HCT116 (cell line): ENCODE measurements around the gene SRGAP1. TPM values are rescaled to one million over a fixed set of nuclear protein-coding genes. Genes with fewer than 3 reads are reported as not detected.
"Not testable (repeated sequence)": the region's sequence is repeated elsewhere in the genome, so short reads cannot be mapped to it uniquely, and the experiment has no call there.

Experiments used
- ATAC-seq: fragments of 200-7000 bp; cut with Tn5 transposase; 2 replicates; pipeline ENCODE4 v1.9.1; 2020; ENCODE audit warnings: mild to moderate bottlenecking, moderate library complexity
- BruUV-seq: library from RNA; stranded (reverse); fragments of 400-500 nt; replicated peaks from 2 replicates; lab custom pipeline; 2021; lab: Mats Ljungman, UMichigan
- CTCF ChIA-PET: fragments of 300-600 bp; sonication (Branson Sonifier 250); formaldehyde crosslinking; loops from one replicate; lab custom pipeline; 2021; ENCODE audit warnings: antibody characterized with exemption; lab: Charles Lee
- POLR2A ChIA-PET: fragments of 300-600, 350-600 bp; sonication (Branson Sonifier 250); formaldehyde crosslinking; loops from one replicate; lab custom pipeline; 2021; ENCODE audit warnings: antibody characterized with exemption; lab: Charles Lee
- RAD21 ChIA-PET, 2 experiments: fragments of 300-600 bp; sonication (Branson Sonifier 250); formaldehyde crosslinking; loops; one replicate each; lab custom pipeline; 2023; ENCODE audit warnings: low total read pairs in 2 of 2; ENCODE audit not compliant: uncharacterized antibody in 2 of 2, unreplicated experiment in 2 of 2, low non-redundant PET in 1 of 2; lab: Charles Lee
- DNase-seq: peaks from one replicate; pipeline ENCODE4 v3.0.0-alpha.2; 2010; ENCODE audit warnings: low read depth, low spot score
- H2AFZ ChIP-seq: fragments of 200-600 bp; shearing (Covaris generic), sonication (generic); 2 replicates; pipeline ENCODE4 v1.6.1; 2017; ENCODE audit warnings: low read depth, mixed run types, mixed read lengths, antibody characterized with exemption, low read length; ENCODE audit not compliant: poor library complexity, severe bottlenecking
- H3K27ac ChIP-seq: 2 replicates; pipeline ENCODE4 v1.5.1; 2012; ENCODE audit warnings: low read depth, low read length
- H3K27me3 ChIP-seq: fragments of 200-600 bp; sonication (generic); 2 replicates; pipeline ENCODE4 v1.6.1; 2016; ENCODE audit warnings: mixed run types, low read length, mixed read lengths; ENCODE audit not compliant: insufficient read depth
- H3K36me3 ChIP-seq, 2 experiments: fragments of 200-500 bp in 1 of 2; fragments of 200-600 bp in 1 of 2; sonication (Bioruptor generic) in 1 of 2; sonication (generic) in 1 of 2; 2 replicates each; pipeline versions ENCODE4 v1.5.1 to v1.6.1; 2014 to 2016; ENCODE audit warnings: low read length in 2 of 2, inconsistent platforms in 1 of 2, mixed read lengths in 1 of 2, mixed run types in 1 of 2; ENCODE audit not compliant: insufficient read depth in 2 of 2, control insufficient read depth in 1 of 2
- H3K4me1 ChIP-seq, 2 experiments: fragments of 200-600 bp in 1 of 2; sonication (generic) in 1 of 2; 2 replicates each; pipeline versions ENCODE4 v1.5.1 to v1.6.1; 2012 to 2017; ENCODE audit warnings: low read length in 2 of 2, inconsistent platforms in 1 of 2, mild to moderate bottlenecking in 1 of 2, mixed read lengths in 1 of 2, mixed run types in 1 of 2, moderate library complexity in 1 of 2; ENCODE audit not compliant: insufficient read depth in 2 of 2, control insufficient read depth in 1 of 2
- H3K4me2 ChIP-seq: fragments of 200-600 bp; sonication (generic); 2 replicates; pipeline ENCODE4 v1.6.1; 2017; ENCODE audit warnings: mixed run types, low read length, mixed read lengths
- H3K4me3 ChIP-seq, 2 experiments: fragments of 200-600 bp in 1 of 2; sonication (generic) in 1 of 2; replicated peaks in 1 of 2; 2 replicates each; pipeline ENCODE4 v1.5.1; 2011 to 2016; ENCODE audit warnings: low read length in 2 of 2, control low read depth in 1 of 2, low read depth in 1 of 2, mild to moderate bottlenecking in 1 of 2, mixed read lengths in 1 of 2, mixed run types in 1 of 2
- H3K79me2 ChIP-seq: fragments of 200-600 bp; sonication (generic); 2 replicates; pipeline ENCODE4 v1.6.1; 2017; ENCODE audit warnings: mild to moderate bottlenecking, mixed run types, low read length, moderate library complexity, mixed read lengths; ENCODE audit not compliant: insufficient read depth
- H3K9ac ChIP-seq: fragments of 200-600 bp; sonication (generic); 2 replicates; pipeline ENCODE4 v1.6.1; 2016; ENCODE audit warnings: low read length, mixed read lengths
- H3K9me2 ChIP-seq: fragments of 200-600 bp; sonication (generic), shearing (Covaris generic); 2 replicates; pipeline ENCODE4 v1.6.1; 2017; ENCODE audit warnings: mixed run types, mild to moderate bottlenecking, moderate library complexity; ENCODE audit not compliant: insufficient read depth
- H3K9me3 ChIP-seq, 2 experiments: fragments of 200-500 bp in 1 of 2; fragments of 200-600 bp in 1 of 2; sonication (Bioruptor generic) in 1 of 2; sonication (generic) in 1 of 2; 2 replicates each; pipeline ENCODE4 v1.6.1; 2014 to 2017; ENCODE audit warnings: low read length in 2 of 2, mixed read lengths in 2 of 2, inconsistent platforms in 1 of 2, low read depth in 1 of 2, mild to moderate bottlenecking in 1 of 2, mixed run types in 1 of 2, moderate library complexity in 1 of 2; ENCODE audit not compliant: control insufficient read depth in 1 of 2, insufficient read depth in 1 of 2
- H4K20me1 ChIP-seq: fragments of 200-600 bp; sonication (generic), shearing (Covaris generic); 2 replicates; pipeline ENCODE4 v1.6.1; 2017; ENCODE audit warnings: mixed run types, mild to moderate bottlenecking, moderate library complexity; ENCODE audit not compliant: insufficient read depth
- CBX3 ChIP-seq: IDR thresholded peaks from 2 replicates; pipeline ENCODE4 v1.6.1; 2012; ENCODE audit warnings: low read depth
- CEBPB ChIP-seq: IDR thresholded peaks from 2 replicates; pipeline ENCODE4 v1.6.1; 2012; ENCODE audit warnings: low read depth
- JUND ChIP-seq: IDR thresholded peaks from 2 replicates; pipeline ENCODE4 v1.6.1; 2012
- SRF ChIP-seq: IDR thresholded peaks from 2 replicates; pipeline ENCODE4 v1.6.1; 2012; ENCODE audit warnings: low read depth
- ZFX ChIP-seq: fragments of 450-650 bp; IDR thresholded peaks from 2 replicates; pipeline ENCODE4 v1.6.1; 2017
- intact Hi-C: fragments of 100-400 bp; cut with micrococcal nuclease; formaldehyde crosslinking; loops from 2 replicates; pipeline ENCODE4 v1.10.0; 2022
- total RNA-seq: library from RNA; stranded (reverse); gene quantifications from one replicate; pipeline ENCODE4 v1.2.1, GENCODE V29; 2021; ENCODE audit not compliant: unreplicated experiment

Gene SRGAP1
- total RNA-seq, 1 experiment from 2014 or later: 16.6 TPM

- no peaks in the 10 kb centered on the region for H3K79me2 ChIP-seq
- ATAC-seq (no peak), DNase-seq (no peak)
- no peak for TF ChIP-seq SRF
- TF ChIP-seq ZFX: no peak
- no peak for TF ChIP-seq CBX3
- no TSS peak for BruUV-seq
- CTCF ChIA-PET: no interaction called here
- no peaks in the 10 kb centered on the region for H3K9me3 ChIP-seq
- no peaks in the 10 kb centered on the region for H3K4me1 ChIP-seq
- no peak overlapping the region for H3K27ac ChIP-seq
- H3K36me3 ChIP-seq: no peaks in the 10 kb centered on the region
- intact Hi-C loops: no loop called here
- H3K27me3 ChIP-seq: no peaks in the 10 kb centered on the region
- H3K4me2 ChIP-seq: no peak overlapping the region
- no peak overlapping the region for H3K9ac ChIP-seq
- H2AFZ ChIP-seq: no peak overlapping the region
- H3K4me3 ChIP-seq: no peak overlapping the region
- RAD21 ChIA-PET: no interaction called here
- H3K9me2 ChIP-seq: no peaks in the 10 kb centered on the region
- no peaks in the 10 kb centered on the region for H4K20me1 ChIP-seq
- POLR2A ChIA-PET: no interaction called here
Measured at GRCh38 chr12:64160021-64160710, 315.7 kb downstream of the SRGAP1 start.

DNA sequence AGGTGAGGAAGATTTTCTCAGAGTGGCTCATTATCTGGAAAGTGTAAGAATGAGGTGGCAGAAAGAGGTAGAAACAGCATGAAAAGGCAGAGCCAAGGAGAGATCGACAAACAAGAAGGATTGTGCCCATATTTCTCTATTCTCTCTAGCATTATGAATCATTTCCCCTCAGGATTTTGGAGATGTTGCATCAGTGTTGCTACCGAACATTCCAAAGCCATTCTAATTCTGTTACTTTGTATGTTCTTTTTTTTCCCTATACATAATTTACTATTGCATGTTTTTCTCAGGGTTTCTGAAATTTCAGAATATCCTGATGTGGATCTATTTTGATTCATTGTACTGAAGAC is 316.2 kb downstream of the SRGAP1 start:
- no peak for ATAC-seq
- BruUV-seq: no TSS peak
- intact Hi-C loops: no loop called here
- no peak overlapping the region for H2AFZ ChIP-seq
- H3K9ac ChIP-seq: no peak overlapping the region
- no peaks in the 10 kb centered on the region for H3K9me3 ChIP-seq
- H3K4me1 ChIP-seq: no peaks in the 10 kb centered on the region
- TF ChIP-seq CEBPB (peak; percentile 29; the same call in 1 of the 2 replicates), JUND (no peak)
- TF ChIP-seq, all 23 proteins: peak for 1
- Histone ChIP-seq H3K27me3 (no peaks in the 10 kb centered on the region), H3K4me2 (no peak overlapping the region), H3K9me2 (no peaks in the 10 kb centered on the region), H3K36me3 (no peaks in the 10 kb centered on the region), H4K20me1 (no peaks in the 10 kb centered on the region), H3K79me2 (no peaks in the 10 kb centered on the region), H3K27ac (no peak overlapping the region), H3K4me3 (no peak overlapping the region)
- RAD21 ChIA-PET: no interaction called here
- POLR2A ChIA-PET: no interaction called here
- CTCF ChIA-PET: no interaction called here
- no peak for DNase-seq

GRCh38 chr12:64166606-64167005 is 322.1 kb downstream of the SRGAP1 start:
- H3K79me2 ChIP-seq, H4K20me1 ChIP-seq, DNase-seq, H3K9ac ChIP-seq, intact Hi-C loops, RAD21 ChIA-PET, H3K27me3 ChIP-seq, ATAC-seq, H2AFZ ChIP-seq, H3K36me3 ChIP-seq, H3K9me3 ChIP-seq, BruUV-seq, CTCF ChIA-PET, H3K27ac ChIP-seq, POLR2A ChIA-PET, H3K4me3 ChIP-seq, H3K9me2 ChIP-seq, H3K4me2 ChIP-seq: not testable (repeated sequence)
- H3K4me1 ChIP-seq: peaks cover 0 to 14% of the 10 kb centered on the region in 2 experiments; a peak in 2 of 4 replicates

- H3K27me3 ChIP-seq, CTCF ChIA-PET, ATAC-seq, H4K20me1 ChIP-seq, H3K27ac ChIP-seq, BruUV-seq, H3K36me3 ChIP-seq, H3K9me2 ChIP-seq, H3K9ac ChIP-seq, POLR2A ChIA-PET, H3K4me2 ChIP-seq, H3K9me3 ChIP-seq, intact Hi-C loops, RAD21 ChIA-PET, DNase-seq, H2AFZ ChIP-seq, H3K79me2 ChIP-seq, H3K4me3 ChIP-seq: not testable (repeated sequence)
- H3K4me1 ChIP-seq: peaks cover 4 to 18% of the 10 kb centered on the region in 2 experiments
Measured at GRCh38 chr12:64167041-64167440, 322.5 kb downstream of the SRGAP1 start.
